Panc1 (cell line): ENCODE data around the gene SKA3. TPM values are rescaled to one million over a fixed set of nuclear protein-coding genes. Genes with fewer than 3 reads are reported as not detected.

Source experiments
- ATAC-seq: fragments of 200-7000 bp; cut with Tn5 transposase; 2 replicates; pipeline ENCODE4 v1.9.1; 2020; ENCODE audit warnings: mild to moderate bottlenecking, moderate library complexity
- BruUV-seq: library from RNA; stranded (reverse); fragments of 400-500 nt; replicated peaks from 2 replicates; lab custom pipeline; 2021; lab: Mats Ljungman, UMichigan
- CTCF ChIA-PET: fragments of 300-600 bp; sonication (Branson Sonifier 250); formaldehyde crosslinking; loops from one replicate; lab custom pipeline; 2022; ENCODE audit warnings: antibody characterized with exemption; lab: Charles Lee
- POLR2A ChIA-PET: fragments of 300-600 bp; sonication (Branson Sonifier 250); formaldehyde crosslinking; loops from one replicate; lab custom pipeline; 2022; ENCODE audit warnings: antibody characterized with exemption; lab: Charles Lee
- DNase-seq: peaks from one replicate; pipeline ENCODE4 v3.0.0-alpha.2; 2010; ENCODE audit warnings: low read depth, low spot score
- H3K27ac ChIP-seq: 2 replicates; pipeline ENCODE4 v1.5.1; 2011; ENCODE audit warnings: mild to moderate bottlenecking, low read length, inconsistent platforms
- H3K27me3 ChIP-seq: fragments of 200-500 bp; sonication (Bioruptor generic); 2 replicates; pipeline ENCODE4 v1.6.0; 2014; ENCODE audit warnings: low read length, inconsistent platforms; ENCODE audit not compliant: control insufficient read depth, insufficient read depth
- H3K36me3 ChIP-seq: fragments of 200-500 bp; sonication (Bioruptor generic); 2 replicates; pipeline ENCODE4 v1.5.1; 2014; ENCODE audit warnings: inconsistent platforms, mild to moderate bottlenecking, low read length, moderate library complexity; ENCODE audit not compliant: control insufficient read depth, insufficient read depth
- H3K4me1 ChIP-seq: 2 replicates; pipeline ENCODE4 v1.5.1; 2011; ENCODE audit warnings: inconsistent platforms, mild to moderate bottlenecking, low read length, moderate library complexity; ENCODE audit not compliant: control insufficient read depth, insufficient read depth
- H3K4me3 ChIP-seq, 2 experiments: 2 replicates each; pipeline ENCODE4 v1.5.1; 2011 to 2012; ENCODE audit warnings: low read depth in 2 of 2, low read length in 2 of 2, mild to moderate bottlenecking in 2 of 2, inconsistent platforms in 1 of 2, moderate library complexity in 1 of 2
- H3K9me3 ChIP-seq: fragments of 200-500 bp; sonication (Bioruptor generic); 2 replicates; pipeline ENCODE4 v1.5.1; 2014; ENCODE audit warnings: low read depth, mild to moderate bottlenecking, inconsistent platforms, low read length, moderate library complexity; ENCODE audit not compliant: control insufficient read depth, insufficient read depth
- CTCF ChIP-seq: fragments of 450-650 bp; IDR thresholded peaks from 2 replicates; pipeline ENCODE4 v1.5.1; 2017; ENCODE audit warnings: mild to moderate bottlenecking
- POLR2AphosphoS5 ChIP-seq: IDR thresholded peaks from 2 replicates; pipeline ENCODE4 v1.6.1; 2012; ENCODE audit warnings: mild to moderate bottlenecking, low read depth, low read length, moderate library complexity
- REST ChIP-seq, 2 experiments: IDR thresholded peaks; 2 replicates each; pipeline ENCODE4 v1.6.1; 2011 to 2012; ENCODE audit warnings: low read depth in 2 of 2, control low read depth in 1 of 2, low read length in 1 of 2, mild to moderate bottlenecking in 1 of 2, moderate library complexity in 1 of 2; ENCODE audit not compliant: insufficient read depth in 1 of 2
- SIN3A ChIP-seq: IDR thresholded peaks from 2 replicates; pipeline ENCODE4 v1.6.1; 2012; ENCODE audit warnings: low read depth, mild to moderate bottlenecking, low read length, moderate library complexity, borderline replicate concordance; ENCODE audit not compliant: insufficient read depth
- TCF7L2 ChIP-seq: IDR thresholded peaks from 2 replicates; pipeline ENCODE4 v1.6.1; 2011; ENCODE audit warnings: mild to moderate bottlenecking, low read depth, low read length, inconsistent platforms
- in situ Hi-C: cut with HindIII; loops from 2 replicates; pipeline ENCODE4 v1.10.0; 2016; ENCODE audit warnings: low sequenced_read_pairs, low pct_unique_long_range_greater_than_20kb
- intact Hi-C: fragments of 100-400 bp; cut with micrococcal nuclease; formaldehyde crosslinking; loops from one replicate; pipeline ENCODE4 v1.10.0; 2022; ENCODE audit not compliant: unreplicated experiment
- total RNA-seq: library from RNA; stranded (reverse); gene quantifications from one replicate; pipeline ENCODE4 v1.2.1, GENCODE V29; 2021; ENCODE audit not compliant: unreplicated experiment

SKA3 gene
- total RNA-seq, 1 experiment from 2014 or later, result 15.1 TPM

GRCh38 chr13:21148557-21149258 lies 27.6 kb downstream of the SKA3 start:
- ChIA-PET POLR2A (interaction anchor here (0.6 kb wide), 1 partner anchor 38 kb away, joined by 4 read pairs; no protein-coding TSS in a partner anchor), CTCF (no interaction called here)
- no peak overlapping the region for H3K27ac ChIP-seq
- no peak for ATAC-seq
- no peaks in the 10 kb centered on the region for H3K9me3 ChIP-seq
- H3K36me3 ChIP-seq, result peaks cover 11% of the 10 kb centered on the region
- no TSS peak for BruUV-seq
- DNase-seq, result no peak
- H3K4me1 ChIP-seq, result no peaks in the 10 kb centered on the region
- H3K4me3 ChIP-seq, result no peak overlapping the region
- TF ChIP-seq CTCF, result no peak
- no peak for TF ChIP-seq POLR2AphosphoS5
- TF ChIP-seq TCF7L2, result no peak
- H3K27me3 ChIP-seq, result no peaks in the 10 kb centered on the region
- in situ Hi-C loops, result no loop called here
- intact Hi-C loops, result no loop called here

- Histone ChIP-seq H3K27me3 (no peaks in the 10 kb centered on the region), H3K27ac (no peak overlapping the region), H3K36me3 (peaks cover 17% of the 10 kb centered on the region), H3K9me3 (no peaks in the 10 kb centered on the region), H3K4me1 (no peaks in the 10 kb centered on the region), H3K4me3 (no peak overlapping the region)
- ChIA-PET CTCF (no interaction called here), POLR2A (no interaction called here)
- intact Hi-C loops (no loop called here), in situ Hi-C loops (no loop called here)
- no peak for ATAC-seq
- no peak for DNase-seq
- no TSS peak for BruUV-seq
- TF ChIP-seq TCF7L2 (no peak), REST (IDR thresholded peaks at IDR 0.05; ENCODE audit: insufficient read depth in 1 of 2, low read depth in 2 of 2, low read length in 1 of 2) (no peak), CTCF (no peak), SIN3A (no peak)
These were observed 28.5 kb downstream of the SKA3 start for GRCh38 chr13:21147827-21148226.
